IMR-90 (cell line): ENCODE data around the gene ELOA.

ENCODE experiments used
- CEBPB ChIP-seq: IDR thresholded peaks from 2 replicates; pipeline ENCODE4 v1.6.1; 2012; ENCODE audit warnings: low read depth, low read length, improper control_type of control experiment
- CHD1 ChIP-seq: IDR thresholded peaks from 2 replicates; pipeline ENCODE4 v1.6.1; 2012; ENCODE audit warnings: low read depth, low read length, improper control_type of control experiment
- MAFK ChIP-seq: IDR thresholded peaks from 2 replicates; pipeline ENCODE4 v1.6.1; 2012; ENCODE audit warnings: low read depth, low read length, improper control_type of control experiment
- POLR2A ChIP-seq: IDR thresholded peaks from 2 replicates; pipeline ENCODE4 v1.6.1; 2012; ENCODE audit warnings: mild to moderate bottlenecking, low read depth, low read length
- RFX5 ChIP-seq: IDR thresholded peaks from 2 replicates; pipeline ENCODE4 v1.8.0; 2012; ENCODE audit warnings: low read depth, mild to moderate bottlenecking, low read length, moderate library complexity
- TF ChIP-seq, protein P1 (sequence below): conservative IDR thresholded peaks from 2 replicates; pipeline ENCODE4 v1.5.1; 2012; ENCODE audit warnings: mild to moderate bottlenecking, low read depth, low read length, improper control_type of control experiment

DNA sequence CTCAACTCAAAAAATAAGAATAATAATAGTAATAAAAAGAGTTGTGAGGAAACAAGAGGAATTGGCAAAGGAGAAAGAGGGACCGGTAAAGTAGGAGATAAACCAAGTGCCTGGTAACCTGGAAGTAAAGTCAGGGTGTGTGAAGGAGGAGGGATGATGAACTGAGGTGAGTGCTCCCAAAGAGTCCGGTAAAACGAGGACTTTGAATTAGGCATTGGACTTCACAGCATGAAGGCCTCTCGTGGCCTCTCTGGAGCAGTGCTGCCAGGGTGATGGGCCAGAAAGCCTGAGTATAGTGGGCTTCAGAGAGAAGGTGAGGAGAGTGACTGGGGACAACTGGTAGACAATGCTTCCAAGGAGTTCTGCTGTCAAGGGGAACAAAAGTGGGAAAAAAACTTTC is 34.0 kb upstream of the ELOA start:
- TF ChIP-seq, protein P1, sequence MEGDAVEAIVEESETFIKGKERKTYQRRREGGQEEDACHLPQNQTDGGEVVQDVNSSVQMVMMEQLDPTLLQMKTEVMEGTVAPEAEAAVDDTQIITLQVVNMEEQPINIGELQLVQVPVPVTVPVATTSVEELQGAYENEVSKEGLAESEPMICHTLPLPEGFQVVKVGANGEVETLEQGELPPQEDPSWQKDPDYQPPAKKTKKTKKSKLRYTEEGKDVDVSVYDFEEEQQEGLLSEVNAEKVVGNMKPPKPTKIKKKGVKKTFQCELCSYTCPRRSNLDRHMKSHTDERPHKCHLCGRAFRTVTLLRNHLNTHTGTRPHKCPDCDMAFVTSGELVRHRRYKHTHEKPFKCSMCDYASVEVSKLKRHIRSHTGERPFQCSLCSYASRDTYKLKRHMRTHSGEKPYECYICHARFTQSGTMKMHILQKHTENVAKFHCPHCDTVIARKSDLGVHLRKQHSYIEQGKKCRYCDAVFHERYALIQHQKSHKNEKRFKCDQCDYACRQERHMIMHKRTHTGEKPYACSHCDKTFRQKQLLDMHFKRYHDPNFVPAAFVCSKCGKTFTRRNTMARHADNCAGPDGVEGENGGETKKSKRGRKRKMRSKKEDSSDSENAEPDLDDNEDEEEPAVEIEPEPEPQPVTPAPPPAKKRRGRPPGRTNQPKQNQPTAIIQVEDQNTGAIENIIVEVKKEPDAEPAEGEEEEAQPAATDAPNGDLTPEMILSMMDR: no peak
- no peak for TF ChIP-seq CHD1
- no peak for TF ChIP-seq POLR2A
- TF ChIP-seq CEBPB: no peak
- TF ChIP-seq RFX5: no peak
- TF ChIP-seq MAFK: no peak
